ENCODE results near the gene RHBDD3.

RHBDD3 gene

GRCh38 chr22:29267462-29267857, 321 bp downstream of the RHBDD3 start:
- peaks cover 10% of the 10 kb centered on the region for H3K36me3 ChIP-seq (ENCODE audit: control insufficient read depth, insufficient read depth, low read length)
- no peak overlapping the region for H3K27ac ChIP-seq (ENCODE audit: low read length)
- peak overlapping the region; percentile 90; the same call in 1 of the 2 replicates for H3K4me3 ChIP-seq (ENCODE audit: low read length)
- no peaks in the 10 kb centered on the region for H3K9me3 ChIP-seq (ENCODE audit: control insufficient read depth, insufficient read depth, low read length)
- DNase-seq (ENCODE audit: low read depth, low spot score): no peak
- WGBS (ENCODE audit: insufficient coverage, insufficient read length): no CpG with 5 or more reads among the region's 32 CpGs
- no peaks in the 10 kb centered on the region for H3K27me3 ChIP-seq (ENCODE audit: control insufficient read depth, insufficient read depth, low read length)
- H3K4me1 ChIP-seq (ENCODE audit: control insufficient read depth, insufficient read depth, low read length): no peaks in the 10 kb centered on the region

- peaks cover 10% of the 10 kb centered on the region for H3K36me3 ChIP-seq (ENCODE audit: control insufficient read depth, insufficient read depth, low read length)
- H3K27me3 ChIP-seq (ENCODE audit: control insufficient read depth, insufficient read depth, low read length): no peaks in the 10 kb centered on the region
- H3K4me1 ChIP-seq (ENCODE audit: control insufficient read depth, insufficient read depth, low read length): no peaks in the 10 kb centered on the region
- H3K4me3 ChIP-seq (ENCODE audit: low read length): peak overlapping the region; percentile 90; the same call in 1 of the 2 replicates
- DNase-seq (ENCODE audit: low read depth, low spot score): no peak
- no CpG with 5 or more reads among the region's 13 CpGs for WGBS (ENCODE audit: insufficient coverage, insufficient read length)
- no peaks in the 10 kb centered on the region for H3K9me3 ChIP-seq (ENCODE audit: control insufficient read depth, insufficient read depth, low read length)
- H3K27ac ChIP-seq (ENCODE audit: low read length): no peak overlapping the region
These were observed 968 bp downstream of the RHBDD3 start for GRCh38 chr22:29266564-29267461.

- no peak overlapping the region for H3K27ac ChIP-seq (ENCODE audit: low read length)
- peaks cover 10% of the 10 kb centered on the region for H3K36me3 ChIP-seq (ENCODE audit: control insufficient read depth, insufficient read depth, low read length)
These were observed 1.9 kb downstream of the RHBDD3 start for GRCh38 chr22:29265929-29266328.

GRCh38 chr22:29265305-29265704, 2.5 kb downstream of the RHBDD3 start:
- DNase-seq (ENCODE audit: low read depth, low spot score): no peak
- Histone ChIP-seq H3K27me3 (ENCODE audit: control insufficient read depth, insufficient read depth, low read length) (no peaks in the 10 kb centered on the region), H3K4me3 (ENCODE audit: low read length) (no peak overlapping the region), H3K36me3 (ENCODE audit: control insufficient read depth, insufficient read depth, low read length) (peaks cover 13% of the 10 kb centered on the region), H3K27ac (ENCODE audit: low read length) (no peak overlapping the region), H3K9me3 (ENCODE audit: control insufficient read depth, insufficient read depth, low read length) (no peaks in the 10 kb centered on the region), H3K4me1 (ENCODE audit: control insufficient read depth, insufficient read depth, low read length) (no peaks in the 10 kb centered on the region)
- WGBS (ENCODE audit: insufficient coverage, insufficient read length): no CpG with 5 or more reads among the region's 7 CpGs

More at GRCh38 chr22:29265929-29266328, 1.9 kb downstream of the RHBDD3 start:
- WGBS (ENCODE audit: insufficient coverage, insufficient read length): no CpG with 5 or more reads among the region's 4 CpGs
- Histone ChIP-seq H3K27me3 (ENCODE audit: control insufficient read depth, insufficient read depth, low read length) (no peaks in the 10 kb centered on the region), H3K4me1 (ENCODE audit: control insufficient read depth, insufficient read depth, low read length) (no peaks in the 10 kb centered on the region), H3K9me3 (ENCODE audit: control insufficient read depth, insufficient read depth, low read length) (no peaks in the 10 kb centered on the region), H3K4me3 (ENCODE audit: low read length) (no peak overlapping the region)
- DNase-seq (ENCODE audit: low read depth, low spot score): no peak

DNA sequence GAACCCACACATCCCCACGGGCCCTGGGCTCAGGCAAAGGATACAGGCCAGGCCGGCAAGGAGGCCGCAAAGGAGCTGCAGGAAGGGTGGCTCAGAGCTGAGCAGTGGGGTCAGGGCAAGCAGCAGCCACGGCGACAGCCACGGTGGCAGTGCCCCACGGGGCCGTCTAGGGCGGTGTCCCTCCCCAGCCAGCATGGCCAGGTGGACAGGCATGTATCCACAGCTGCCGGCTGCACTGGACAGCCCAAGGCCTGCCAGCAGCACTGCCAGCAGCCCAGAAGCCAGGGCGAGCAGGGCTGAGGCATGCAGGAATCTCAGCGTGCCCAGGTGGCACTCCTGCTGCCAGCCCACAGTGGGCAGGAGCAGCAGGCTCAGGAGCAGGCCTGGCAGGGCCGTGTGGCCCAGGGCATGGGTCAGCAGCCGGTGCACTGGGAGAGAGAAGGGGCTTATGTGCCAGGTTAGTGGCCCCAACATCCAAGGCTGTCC, 3.9 kb downstream of the RHBDD3 start:
- Histone ChIP-seq H3K9me3 (ENCODE audit: control insufficient read depth, insufficient read depth, low read length) (no peaks in the 10 kb centered on the region), H3K4me3 (ENCODE audit: low read length) (no peak overlapping the region), H3K4me1 (ENCODE audit: control insufficient read depth, insufficient read depth, low read length) (no peaks in the 10 kb centered on the region; the same call in 1 of the 2 replicates), H3K27ac (ENCODE audit: low read length) (no peak overlapping the region), H3K27me3 (ENCODE audit: control insufficient read depth, insufficient read depth, low read length) (no peaks in the 10 kb centered on the region), H3K36me3 (ENCODE audit: control insufficient read depth, insufficient read depth, low read length) (peaks cover 19% of the 10 kb centered on the region)
- no CpG with 5 or more reads among the region's 14 CpGs for WGBS (ENCODE audit: insufficient coverage, insufficient read length)
- no peak for DNase-seq (ENCODE audit: low read depth, low spot score)

DNA sequence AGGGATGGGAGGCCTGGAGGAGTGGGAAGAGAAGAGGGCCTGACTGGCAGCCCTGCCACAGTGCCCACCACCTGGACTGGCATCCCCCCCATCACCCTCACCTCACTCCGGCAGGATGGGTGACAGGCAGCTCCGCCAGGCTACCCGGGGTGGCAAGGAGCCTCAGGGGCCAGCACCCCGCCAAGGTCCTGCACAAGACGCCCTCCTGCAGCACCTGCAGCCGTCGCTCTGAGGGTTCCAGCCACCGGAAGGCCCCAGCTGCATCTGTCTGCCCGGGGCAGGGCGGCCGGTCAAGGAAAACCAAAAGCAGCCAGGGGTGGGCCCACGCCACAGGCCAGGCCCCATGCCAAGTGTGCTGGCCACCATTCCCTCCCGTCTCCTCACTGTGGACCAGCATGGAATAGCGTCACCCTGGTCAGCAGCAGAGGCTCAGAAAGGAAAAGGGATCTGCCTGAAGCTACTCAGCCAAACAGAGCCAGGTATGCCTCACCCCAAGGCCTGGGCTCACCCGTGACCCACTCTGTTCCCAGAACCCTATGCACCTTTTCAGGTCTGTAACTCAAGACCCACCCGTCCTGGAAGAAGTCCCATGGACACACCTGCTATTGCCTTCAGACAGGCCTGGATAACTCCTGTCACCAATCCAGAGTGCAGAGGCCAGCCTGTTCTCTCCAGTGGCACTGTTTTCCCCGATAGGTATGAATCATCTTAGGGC, 7.0 kb downstream of the RHBDD3 start:
- no peaks in the 10 kb centered on the region for H3K27me3 ChIP-seq (ENCODE audit: control insufficient read depth, insufficient read depth, low read length)
- no peak for DNase-seq (ENCODE audit: low read depth, low spot score)
- peaks cover 22% of the 10 kb centered on the region for H3K36me3 ChIP-seq (ENCODE audit: control insufficient read depth, insufficient read depth, low read length)
- no peak overlapping the region for H3K4me3 ChIP-seq (ENCODE audit: low read length)
- H3K4me1 ChIP-seq (ENCODE audit: control insufficient read depth, insufficient read depth, low read length): no peaks in the 10 kb centered on the region; the same call in 1 of the 2 replicates
- H3K27ac ChIP-seq (ENCODE audit: low read length): no peak overlapping the region
- WGBS (ENCODE audit: insufficient coverage, insufficient read length): no CpG with 5 or more reads among the region's 17 CpGs
- no peaks in the 10 kb centered on the region for H3K9me3 ChIP-seq (ENCODE audit: control insufficient read depth, insufficient read depth, low read length)

GRCh38 chr22:29260031-29260560, 7.7 kb downstream of the RHBDD3 start:
- Histone ChIP-seq H3K4me3 (ENCODE audit: low read length) (no peak overlapping the region), H3K4me1 (ENCODE audit: control insufficient read depth, insufficient read depth, low read length) (no peaks in the 10 kb centered on the region; the same call in 1 of the 2 replicates), H3K36me3 (ENCODE audit: control insufficient read depth, insufficient read depth, low read length) (peaks cover 19% of the 10 kb centered on the region), H3K27me3 (ENCODE audit: control insufficient read depth, insufficient read depth, low read length) (no peaks in the 10 kb centered on the region), H3K9me3 (ENCODE audit: control insufficient read depth, insufficient read depth, low read length) (no peaks in the 10 kb centered on the region), H3K27ac (ENCODE audit: low read length) (no peak overlapping the region)
- WGBS (ENCODE audit: insufficient coverage, insufficient read length): no CpG with 5 or more reads among the region's 13 CpGs
- DNase-seq (ENCODE audit: low read depth, low spot score): no peak

DNA sequence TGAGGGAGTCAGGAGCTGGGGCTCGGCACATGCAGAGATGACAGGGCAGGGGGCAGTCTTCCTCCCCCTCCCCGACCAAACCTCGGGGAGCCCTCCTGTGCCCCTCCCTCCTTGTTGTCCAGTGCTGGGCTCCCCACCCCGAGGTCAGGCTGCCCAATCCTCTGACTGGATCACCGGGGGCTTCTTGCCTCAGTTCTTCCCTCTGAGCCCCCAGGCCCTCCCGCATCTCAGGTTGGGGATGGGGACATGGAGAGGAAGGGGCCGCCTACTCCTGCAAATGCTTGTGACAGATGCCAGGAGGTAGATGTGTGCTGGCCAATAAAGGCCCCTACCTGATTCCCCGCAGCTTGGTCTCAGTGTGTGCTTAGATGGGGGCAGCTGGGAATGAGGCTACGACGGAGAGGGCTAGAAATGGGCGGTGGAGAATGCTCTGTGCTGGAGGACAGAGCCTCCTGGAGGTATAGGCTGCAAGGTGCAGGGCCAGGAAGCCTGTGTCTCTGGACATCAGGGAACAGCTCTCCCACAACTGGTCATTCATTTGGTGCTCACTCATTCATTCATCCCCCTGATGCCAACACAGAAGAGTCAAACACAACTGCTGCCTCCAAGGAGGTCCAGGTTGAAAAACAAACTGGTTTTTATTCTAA, 8.4 kb downstream of the RHBDD3 start:
- no peak for DNase-seq (ENCODE audit: low read depth, low spot score)
- H3K36me3 ChIP-seq (ENCODE audit: control insufficient read depth, insufficient read depth, low read length): peaks cover 17% of the 10 kb centered on the region
- no peak overlapping the region for H3K27ac ChIP-seq (ENCODE audit: low read length)
- H3K27me3 ChIP-seq (ENCODE audit: control insufficient read depth, insufficient read depth, low read length): no peaks in the 10 kb centered on the region
- no peaks in the 10 kb centered on the region; the same call in 1 of the 2 replicates for H3K4me1 ChIP-seq (ENCODE audit: control insufficient read depth, insufficient read depth, low read length)
- no CpG with 5 or more reads among the region's 11 CpGs for WGBS (ENCODE audit: insufficient coverage, insufficient read length)
- H3K9me3 ChIP-seq (ENCODE audit: control insufficient read depth, insufficient read depth, low read length): no peaks in the 10 kb centered on the region
- no peak overlapping the region for H3K4me3 ChIP-seq (ENCODE audit: low read length)

GRCh38 chr22:29258407-29259252, 9.2 kb downstream of the RHBDD3 start:
- no peak for DNase-seq (ENCODE audit: low read depth, low spot score)
- Histone ChIP-seq H3K27me3 (ENCODE audit: control insufficient read depth, insufficient read depth, low read length) (no peaks in the 10 kb centered on the region), H3K4me1 (ENCODE audit: control insufficient read depth, insufficient read depth, low read length) (no peaks in the 10 kb centered on the region; the same call in 1 of the 2 replicates), H3K36me3 (ENCODE audit: control insufficient read depth, insufficient read depth, low read length) (peaks cover 13% of the 10 kb centered on the region; the same call in 1 of the 2 replicates), H3K9me3 (ENCODE audit: control insufficient read depth, insufficient read depth, low read length) (no peaks in the 10 kb centered on the region), H3K27ac (ENCODE audit: low read length) (no peak overlapping the region), H3K4me3 (ENCODE audit: low read length) (no peak overlapping the region)
- WGBS (ENCODE audit: insufficient coverage, insufficient read length): no CpG with 5 or more reads among the region's 17 CpGs

All from iPS DF 6.9 (cell line).